ENCODE results near the gene AFF4. TPM values are rescaled to one million over a fixed set of nuclear protein-coding genes. Genes with fewer than 3 reads are reported as not detected.
"Not testable (repeated sequence)": the region's sequence is repeated elsewhere in the genome, so short reads cannot be mapped to it uniquely, and the experiment has no call there.

Gene AFF4
- total RNA-seq, 2 donors from 2014 or later, result 33.3 to 72.3 TPM

DNA sequence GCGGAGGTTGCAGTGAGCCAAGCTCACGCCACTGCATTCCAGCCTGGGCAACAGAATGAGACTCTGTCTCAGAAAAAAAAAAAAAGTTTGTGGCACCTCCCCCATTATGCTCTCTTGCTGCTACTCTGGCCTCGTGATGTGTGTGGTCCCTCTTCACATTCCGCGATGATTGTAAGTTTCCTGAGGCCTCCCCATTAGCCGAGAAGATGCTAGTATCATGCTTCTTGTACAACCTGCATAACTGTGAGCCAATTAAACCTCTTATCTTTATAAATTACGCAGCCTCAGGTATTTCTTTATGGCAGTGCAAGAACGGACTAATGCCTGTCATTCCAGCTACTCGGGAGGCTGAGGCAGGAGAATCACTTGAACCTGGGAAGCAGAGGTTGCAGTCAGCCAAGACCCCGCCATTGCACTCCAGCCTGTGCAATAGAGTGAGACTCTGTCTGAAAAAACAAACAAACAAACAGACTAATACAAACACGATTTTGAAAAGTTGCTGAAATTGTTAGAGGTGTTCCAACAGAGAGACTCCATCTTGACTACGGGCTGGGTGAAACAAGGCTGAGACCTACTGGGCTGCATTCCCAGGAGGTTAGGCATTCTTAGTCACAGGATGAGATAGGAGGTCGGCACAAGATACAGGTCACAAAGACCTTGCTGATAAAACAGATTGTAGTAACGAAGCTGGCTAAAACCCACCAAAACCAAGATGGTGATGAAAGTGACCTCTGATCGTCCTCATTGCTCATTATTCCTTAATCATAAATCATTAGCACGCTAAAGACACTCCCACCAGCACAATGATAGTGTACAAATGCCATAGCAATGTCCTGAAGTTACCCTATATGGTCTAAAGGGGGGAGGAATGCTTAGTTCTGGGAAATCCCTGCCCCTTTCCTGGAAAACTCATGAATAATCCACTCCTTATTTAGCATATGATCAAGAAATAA, 8.3 kb upstream of the AFF4 start:
- no peaks in the 10 kb centered on the region for H3K36me3 Mint-ChIP-seq (ENCODE audit: low read depth)
- no peaks in the 10 kb centered on the region for H3K4me1 Mint-ChIP-seq
- H3K9me3 Mint-ChIP-seq, result no peaks in the 10 kb centered on the region
- no peak overlapping the region for H3K4me3 Mint-ChIP-seq
- no peaks in the 10 kb centered on the region for H3K27me3 Mint-ChIP-seq
- no peak overlapping the region for H3K27ac Mint-ChIP-seq
- no peak for ATAC-seq (replicated peaks)

DNA sequence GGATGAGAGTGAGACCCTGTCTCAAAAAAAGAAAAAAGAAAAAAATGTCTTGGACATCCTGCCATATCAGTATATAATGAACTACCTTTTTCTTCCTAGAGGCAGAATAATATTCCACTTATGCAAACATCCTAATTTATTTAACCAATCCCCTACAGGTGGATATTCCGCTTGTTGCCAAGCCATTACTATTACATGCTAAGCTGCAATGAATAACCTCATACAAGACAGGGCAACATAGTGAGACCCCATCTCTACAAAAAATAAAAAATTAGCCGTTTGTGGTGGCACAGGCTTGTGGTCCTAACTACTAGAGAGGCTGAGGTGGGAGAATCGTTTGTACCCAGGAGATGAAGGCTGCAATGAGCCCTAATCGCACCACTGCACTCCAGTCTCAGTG, 1.7 kb upstream of the AFF4 start:
- H3K4me1 Mint-ChIP-seq, result no peaks in the 10 kb centered on the region
- no peak for ATAC-seq (replicated peaks)
- H3K36me3 Mint-ChIP-seq (ENCODE audit: low read depth), result peaks cover 21% of the 10 kb centered on the region
- no peaks in the 10 kb centered on the region for H3K9me3 Mint-ChIP-seq
- no peak overlapping the region for H3K4me3 Mint-ChIP-seq
- no peaks in the 10 kb centered on the region for H3K27me3 Mint-ChIP-seq
- no peak overlapping the region for H3K27ac Mint-ChIP-seq

DNA sequence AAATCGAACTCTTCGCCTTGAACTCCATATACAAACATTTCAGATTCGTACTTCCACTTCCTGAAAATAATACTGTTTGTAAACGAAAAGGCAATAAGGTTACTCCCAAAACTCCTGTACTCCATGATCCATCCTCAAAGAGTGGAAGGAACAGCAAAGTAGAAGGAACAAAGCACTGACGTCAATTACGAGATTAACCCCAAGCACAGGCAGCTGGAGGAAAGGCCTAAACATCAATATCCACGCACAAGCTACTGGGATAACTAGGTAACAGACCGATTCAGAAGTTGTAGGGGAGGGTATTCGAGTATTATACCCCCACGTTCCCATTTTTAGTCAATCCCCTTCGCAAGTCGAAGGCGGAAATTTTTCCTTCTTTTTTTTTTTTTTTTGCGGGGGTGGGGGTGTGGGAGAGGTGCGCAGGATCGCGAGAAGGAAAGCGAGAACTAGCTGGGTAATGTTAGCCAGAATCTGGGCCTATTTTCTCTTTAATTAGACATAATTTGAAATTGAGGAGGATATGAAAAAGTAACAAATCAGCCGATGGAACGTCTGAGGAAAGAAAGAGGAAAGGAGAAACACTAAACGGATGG, 909 bp downstream of the AFF4 start:
- ATAC-seq (replicated peaks), result peak; percentile 4
- Mint-ChIP-seq H3K36me3 (ENCODE audit: low read depth) (peaks cover 44% of the 10 kb centered on the region), H3K27ac (peak overlapping the region; percentile 99)

DNA sequence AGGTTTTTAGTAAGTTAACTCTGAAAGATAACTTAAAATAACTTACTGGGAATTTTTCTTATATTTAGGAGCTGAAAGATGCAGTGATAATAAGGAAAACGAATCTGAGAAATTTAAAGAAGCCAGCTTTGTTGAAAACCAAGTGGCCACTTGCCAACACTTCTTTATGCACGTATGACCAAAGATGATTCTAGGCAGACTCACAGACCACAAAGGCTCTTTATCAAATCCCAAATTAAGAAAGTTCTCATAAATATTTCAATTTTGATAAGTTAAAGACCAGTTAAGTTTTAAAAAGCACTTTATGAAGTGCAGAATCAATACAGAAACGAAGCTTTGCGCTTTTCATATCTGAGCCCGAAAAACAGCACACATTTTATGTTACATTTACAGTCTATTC, 1.5 kb downstream of the AFF4 start:
- Mint-ChIP-seq H3K4me3 (peak overlapping the region; percentile 95), H3K9me3 (no peaks in the 10 kb centered on the region), H3K27me3 (no peaks in the 10 kb centered on the region), H3K27ac (peak overlapping the region; percentile 99), H3K36me3 (ENCODE audit: low read depth) (peaks cover 44% of the 10 kb centered on the region), H3K4me1 (no peaks in the 10 kb centered on the region)
- no peak for ATAC-seq (replicated peaks)

More for the DNA sequence above, 909 bp downstream of the AFF4 start:
- Mint-ChIP-seq H3K9me3 (no peaks in the 10 kb centered on the region), H3K4me3 (peak overlapping the region; percentile 95), H3K27me3 (no peaks in the 10 kb centered on the region), H3K4me1 (no peaks in the 10 kb centered on the region)

DNA sequence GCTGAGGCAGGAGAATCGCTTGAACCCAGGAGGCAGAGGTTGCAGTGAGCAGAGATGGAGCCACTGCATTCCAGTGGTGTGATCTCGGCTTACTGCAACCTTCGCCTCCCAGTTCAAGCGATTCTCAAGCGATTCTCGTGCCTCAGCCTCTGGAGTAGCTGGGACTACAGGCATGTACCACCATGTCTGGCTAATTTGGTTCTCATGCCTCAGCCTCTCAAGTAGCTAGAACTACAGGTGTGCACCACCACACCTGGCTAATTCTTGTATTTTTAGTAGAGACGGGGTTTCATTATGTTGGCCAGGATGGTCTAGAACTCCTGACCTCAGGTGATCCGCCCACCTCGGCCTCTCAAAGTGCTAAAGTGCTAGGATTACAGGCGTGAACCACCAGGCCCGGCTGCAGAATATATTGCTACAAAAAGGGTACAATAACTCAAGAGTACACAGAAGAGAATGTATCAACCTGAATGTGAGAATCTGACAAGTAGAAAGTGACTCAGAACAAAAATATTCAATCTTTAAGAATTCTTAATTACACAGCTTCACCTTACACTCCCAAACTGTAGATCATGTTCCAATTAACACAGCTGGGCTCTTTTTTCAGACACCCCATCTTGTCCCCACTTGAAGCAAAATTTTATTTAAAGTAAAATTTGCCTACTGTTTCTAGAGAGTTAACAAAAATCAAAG, 2.2 kb downstream of the AFF4 start:
- not testable (repeated sequence) for ATAC-seq (replicated peaks); H3K4me1 Mint-ChIP-seq; H3K27me3 Mint-ChIP-seq; H3K9me3 Mint-ChIP-seq
- H3K27ac Mint-ChIP-seq, result peak overlapping the region; percentile 99
- peak overlapping the region; percentile 95 for H3K4me3 Mint-ChIP-seq
- peaks cover 44% of the 10 kb centered on the region for H3K36me3 Mint-ChIP-seq (ENCODE audit: low read depth)

DNA sequence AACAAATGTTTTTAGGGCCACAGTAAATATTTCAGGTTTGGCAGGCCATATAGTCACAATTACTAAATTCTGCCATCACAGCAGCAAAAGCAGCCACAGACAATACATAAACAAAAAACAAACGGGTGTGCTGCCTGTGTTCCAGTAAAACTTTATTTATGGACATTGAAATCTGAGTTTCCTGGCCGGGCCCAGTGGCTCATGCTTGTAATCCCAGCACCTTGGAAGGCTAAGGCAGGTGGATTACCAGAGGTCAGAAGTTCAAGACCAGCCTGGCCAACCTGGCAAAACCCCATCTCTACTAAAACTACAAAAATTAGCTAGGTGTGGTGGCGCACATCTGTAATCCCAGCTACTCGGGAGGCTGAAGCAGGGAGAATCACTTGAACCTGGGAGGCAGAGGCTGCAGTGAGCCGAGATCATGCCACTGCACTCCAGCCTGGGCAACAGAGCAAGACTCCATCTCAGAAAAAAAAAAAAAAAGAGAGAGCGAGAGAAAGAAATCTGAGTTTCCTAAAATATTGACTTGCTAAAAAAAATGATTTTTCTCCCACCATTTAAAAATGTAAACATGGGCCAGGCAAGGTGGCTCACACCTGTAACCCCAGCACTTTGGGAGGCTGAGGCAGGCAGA, 7.2 kb downstream of the AFF4 start:
- Mint-ChIP-seq H3K4me1 (peaks cover 24% of the 10 kb centered on the region), H3K36me3 (ENCODE audit: low read depth) (peaks cover 66% of the 10 kb centered on the region)
- H3K27me3 Mint-ChIP-seq; ATAC-seq (replicated peaks); H3K27ac Mint-ChIP-seq; H3K4me3 Mint-ChIP-seq; H3K9me3 Mint-ChIP-seq: not testable (repeated sequence)

DNA sequence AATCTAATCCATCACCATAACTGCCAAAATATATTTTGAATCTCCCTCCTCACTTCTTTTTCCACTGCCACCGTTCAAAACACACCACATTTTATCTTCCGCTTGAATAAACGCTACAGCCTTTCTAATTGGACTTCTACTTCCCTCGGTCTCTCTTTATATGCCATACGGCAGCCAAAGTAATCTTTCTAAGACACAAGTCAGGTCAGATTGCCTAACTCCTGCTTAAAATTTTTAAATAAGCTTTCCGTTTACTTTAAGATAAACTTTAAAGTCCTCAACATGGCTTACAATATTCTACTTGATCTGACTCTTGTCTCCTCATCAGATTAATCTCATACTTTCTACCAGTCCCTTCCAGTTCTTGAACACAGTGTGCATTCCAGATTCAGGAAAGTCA, 9.7 kb downstream of the AFF4 start:
- H3K27me3 Mint-ChIP-seq, result no peaks in the 10 kb centered on the region
- no peak overlapping the region for H3K4me3 Mint-ChIP-seq
- peaks cover 29% of the 10 kb centered on the region for H3K4me1 Mint-ChIP-seq
- peaks cover 58% of the 10 kb centered on the region for H3K36me3 Mint-ChIP-seq (ENCODE audit: low read depth)
- ATAC-seq (replicated peaks), result no peak
- H3K27ac Mint-ChIP-seq, result no peak overlapping the region
- no peaks in the 10 kb centered on the region for H3K9me3 Mint-ChIP-seq

DNA sequence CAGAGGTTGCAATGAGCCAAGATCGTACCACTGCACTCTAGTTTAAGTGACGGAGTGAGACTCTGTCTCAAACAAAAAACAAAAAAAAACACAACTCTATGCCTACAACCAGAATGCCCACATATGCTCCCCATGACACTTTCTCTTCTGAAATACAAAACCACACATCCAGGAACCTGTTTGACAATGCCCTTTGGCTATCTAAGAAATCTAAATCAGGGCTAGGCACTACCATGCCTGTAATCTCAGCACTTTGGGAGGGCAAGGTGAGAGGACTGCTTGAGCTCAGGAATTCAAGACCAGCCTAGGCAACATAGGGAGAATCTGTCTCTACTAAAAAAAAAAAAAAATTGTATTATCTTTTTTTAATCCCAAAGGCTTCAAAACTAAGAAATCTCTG, 10.6 kb downstream of the AFF4 start:
- no peak for ATAC-seq (replicated peaks)
- peaks cover 35% of the 10 kb centered on the region for H3K4me1 Mint-ChIP-seq

DNA sequence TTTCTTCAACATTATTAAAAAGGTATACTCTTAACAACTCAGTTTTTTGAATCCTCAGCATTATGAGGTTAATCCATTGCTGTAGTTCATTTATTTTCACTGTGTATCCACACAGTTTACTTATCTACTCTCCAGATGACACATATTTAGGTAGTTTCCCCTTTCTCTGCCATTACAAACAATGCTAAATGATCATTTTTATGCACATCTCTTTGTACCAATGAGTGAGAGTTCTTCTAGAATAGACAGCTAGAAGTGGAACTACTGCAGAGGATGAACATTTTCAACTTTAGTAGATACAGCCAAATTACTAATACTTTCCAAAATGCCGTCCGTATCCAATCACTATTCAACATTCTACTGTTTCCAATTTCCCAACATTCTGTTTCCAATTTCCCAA, 11.5 kb downstream of the AFF4 start:
- Mint-ChIP-seq H3K4me3 (no peak overlapping the region), H3K9me3 (no peaks in the 10 kb centered on the region), H3K4me1 (peaks cover 40% of the 10 kb centered on the region), H3K27ac (no peak overlapping the region), H3K36me3 (ENCODE audit: low read depth) (peaks cover 51% of the 10 kb centered on the region), H3K27me3 (no peaks in the 10 kb centered on the region)
- peak; percentile 50 for ATAC-seq (replicated peaks)

More for the DNA sequence above, 10.6 kb downstream of the AFF4 start:
- H3K27me3 Mint-ChIP-seq, result no peaks in the 10 kb centered on the region
- no peak overlapping the region for H3K27ac Mint-ChIP-seq
- no peak overlapping the region for H3K4me3 Mint-ChIP-seq
- peaks cover 51% of the 10 kb centered on the region for H3K36me3 Mint-ChIP-seq (ENCODE audit: low read depth)
- H3K9me3 Mint-ChIP-seq, result no peaks in the 10 kb centered on the region

DNA sequence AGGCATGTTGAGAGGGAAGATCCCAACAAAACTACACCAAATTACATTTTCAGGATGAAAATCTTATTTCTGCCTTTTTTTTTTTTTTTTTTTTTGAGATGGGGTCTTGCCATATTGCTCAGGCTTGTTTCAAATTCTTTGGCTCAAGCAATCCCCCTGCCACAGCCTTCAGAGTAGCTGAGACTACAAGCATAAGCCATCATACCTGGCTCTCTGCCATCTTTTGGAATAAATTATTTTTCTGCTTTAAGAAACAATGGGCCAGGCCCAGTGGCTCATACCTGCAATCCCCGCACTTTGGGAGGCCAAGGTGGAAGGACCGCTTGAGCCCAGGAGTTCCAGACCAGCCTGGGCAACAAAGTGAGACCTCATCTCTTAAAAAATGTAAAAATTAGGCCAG, 14.3 kb downstream of the AFF4 start:
- no peak for ATAC-seq (replicated peaks)
- Mint-ChIP-seq H3K36me3 (ENCODE audit: low read depth) (peaks cover 39% of the 10 kb centered on the region), H3K27ac (no peak overlapping the region), H3K4me3 (no peak overlapping the region), H3K4me1 (peaks cover 34% of the 10 kb centered on the region), H3K27me3 (no peaks in the 10 kb centered on the region), H3K9me3 (no peaks in the 10 kb centered on the region)

DNA sequence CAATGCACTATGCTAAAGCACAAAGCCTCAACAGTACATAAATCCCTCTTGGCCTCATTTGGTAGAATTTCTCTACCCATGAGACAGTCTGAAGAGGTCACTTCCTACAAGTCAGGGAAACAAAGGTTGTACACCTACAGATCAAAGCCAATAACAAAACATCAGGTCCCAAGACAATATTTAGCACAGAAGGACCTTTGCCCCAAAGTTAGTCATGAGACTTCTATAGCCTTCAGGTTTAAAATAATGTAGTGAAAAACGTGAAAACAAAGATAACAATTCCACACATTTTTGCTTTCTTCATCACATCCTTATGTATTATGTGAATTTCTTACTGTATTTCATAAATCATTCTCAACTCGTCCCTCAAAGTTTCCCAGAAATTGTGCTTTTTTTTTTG, 15.8 kb downstream of the AFF4 start:
- no peak for ATAC-seq (replicated peaks)
- H3K27me3 Mint-ChIP-seq, result no peaks in the 10 kb centered on the region
- no peaks in the 10 kb centered on the region for H3K9me3 Mint-ChIP-seq
- H3K4me1 Mint-ChIP-seq, result peaks cover 25% of the 10 kb centered on the region
- no peak overlapping the region for H3K27ac Mint-ChIP-seq
- H3K36me3 Mint-ChIP-seq (ENCODE audit: low read depth), result peaks cover 31% of the 10 kb centered on the region
- no peak overlapping the region for H3K4me3 Mint-ChIP-seq

DNA sequence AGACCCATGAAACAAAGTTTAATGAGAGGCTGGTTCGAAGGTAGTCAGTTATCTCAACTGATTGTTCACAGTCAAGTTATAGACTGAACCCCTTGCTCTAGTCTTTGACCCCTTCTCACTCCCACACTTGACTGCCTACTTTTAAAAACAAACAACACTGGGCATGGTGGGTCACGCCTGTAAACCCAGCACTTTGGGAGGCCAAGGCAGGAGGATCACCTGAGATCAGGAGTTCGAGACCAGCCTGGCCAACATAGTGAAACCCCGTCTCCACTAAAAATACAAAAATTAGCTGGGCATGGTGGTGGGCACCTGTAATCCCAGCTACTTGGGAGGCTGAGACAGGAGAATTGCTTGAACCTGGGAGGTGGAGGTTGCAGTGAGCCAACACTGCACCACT, 18.1 kb downstream of the AFF4 start:
- Mint-ChIP-seq H3K36me3 (ENCODE audit: low read depth) (peaks cover 21% of the 10 kb centered on the region), H3K4me1 (peaks cover 15% of the 10 kb centered on the region)
- H3K9me3 Mint-ChIP-seq; H3K27ac Mint-ChIP-seq; H3K27me3 Mint-ChIP-seq; H3K4me3 Mint-ChIP-seq; ATAC-seq (replicated peaks): not testable (repeated sequence)

DNA sequence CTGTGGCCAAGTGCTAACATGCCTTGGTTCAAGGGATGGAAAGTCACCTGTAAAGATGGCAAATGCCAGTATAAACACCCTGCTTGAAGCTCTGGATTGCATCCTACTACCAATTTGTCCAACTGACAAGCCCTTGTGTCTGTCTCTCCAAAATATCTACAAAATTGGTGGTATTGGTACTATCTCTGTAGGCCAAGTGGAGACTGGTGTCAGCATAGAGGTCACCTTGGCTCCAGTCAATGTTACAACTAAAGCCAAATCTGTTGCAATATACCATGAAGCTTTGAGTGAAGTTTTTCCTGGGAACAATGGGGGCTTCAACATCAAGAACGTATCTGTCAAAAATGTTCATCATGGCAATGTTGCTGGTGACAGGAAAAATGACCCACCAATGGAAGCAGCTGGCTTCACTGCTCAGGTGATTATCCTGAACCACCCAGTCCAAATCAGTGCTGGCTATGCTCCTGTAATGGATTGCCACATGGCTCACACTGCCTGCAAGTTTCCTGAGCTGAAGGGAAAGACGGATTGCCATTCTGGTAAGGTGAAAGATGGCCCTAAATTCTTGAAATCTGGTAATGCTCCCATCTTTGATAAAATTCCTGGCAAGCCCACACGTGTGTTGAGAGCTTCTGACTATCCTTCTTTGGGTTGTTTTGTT, 19.9 kb downstream of the AFF4 start:
- Mint-ChIP-seq H3K4me1 (peaks cover 15% of the 10 kb centered on the region), H3K9me3 (no peaks in the 10 kb centered on the region), H3K4me3 (no peak overlapping the region), H3K27me3 (no peaks in the 10 kb centered on the region), H3K36me3 (ENCODE audit: low read depth) (peaks cover 15% of the 10 kb centered on the region), H3K27ac (no peak overlapping the region)
- no peak for ATAC-seq (replicated peaks)

DNA sequence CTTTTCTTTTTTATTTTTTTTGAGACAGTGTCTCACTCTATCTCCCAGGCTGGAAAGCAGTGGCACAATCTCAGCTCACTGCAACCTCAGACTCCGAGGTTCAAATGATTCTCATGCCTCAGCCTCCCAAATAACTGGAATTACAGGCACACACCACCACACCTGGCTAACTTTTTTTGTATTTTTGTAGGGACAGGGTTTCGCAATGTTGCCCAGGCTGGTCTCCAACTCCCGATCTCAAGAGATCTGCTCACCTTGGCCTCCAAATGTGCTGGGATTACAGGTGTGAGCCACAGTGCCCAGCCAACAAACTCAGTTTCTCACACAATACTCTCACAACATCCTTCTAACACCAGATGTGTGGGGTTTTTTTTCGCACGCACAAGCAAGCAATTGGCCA, 22.1 kb downstream of the AFF4 start:
- Mint-ChIP-seq H3K36me3 (ENCODE audit: low read depth) (peaks cover 30% of the 10 kb centered on the region), H3K27me3 (no peaks in the 10 kb centered on the region), H3K4me1 (peaks cover 4% of the 10 kb centered on the region), H3K27ac (no peak overlapping the region), H3K4me3 (no peak overlapping the region), H3K9me3 (no peaks in the 10 kb centered on the region)
- ATAC-seq (replicated peaks), result no peak

All from activated T-helper 17 cell treated with anti-CD3 and anti-CD28 coated beads, Interleukin-2, amount 50 U/mL, for 72 hours (primary cell).